HG03342 (cell line): Measurements from ENCODE around the gene SH3BP5.

Experiments used
- ATAC-seq: cut with Tn5 transposase; IDR thresholded peaks from one replicate; pipeline ENCODE4 v1.9.1; 2021; ENCODE audit warnings: mild to moderate bottlenecking, moderate library complexity; ENCODE audit not compliant: unreplicated experiment

Gene SH3BP5

GRCh38 chr3:15260531-15260930 is 71.9 kb downstream of the SH3BP5 start:
- ATAC-seq = no peak

- ATAC-seq = no peak
These were observed 73.7 kb downstream of the SH3BP5 start for GRCh38 chr3:15258720-15259119.

GRCh38 chr3:15256861-15257341 is 75.5 kb downstream of the SH3BP5 start:
- ATAC-seq = no peak

GRCh38 chr3:15255215-15255614 is 77.2 kb downstream of the SH3BP5 start:
- ATAC-seq = no peak

GRCh38 chr3:15253023-15253697 is 79.2 kb downstream of the SH3BP5 start:
- no peak for ATAC-seq

- no peak for ATAC-seq
These were observed 86.2 kb downstream of the SH3BP5 start for GRCh38 chr3:15246186-15246585.

GRCh38 chr3:15243822-15244482 is 88.4 kb downstream of the SH3BP5 start:
- ATAC-seq = no peak

- ATAC-seq = no peak
These were observed 91.0 kb downstream of the SH3BP5 start for GRCh38 chr3:15241341-15241740.

- no peak for ATAC-seq
These were observed 103.1 kb downstream of the SH3BP5 start for GRCh38 chr3:15229262-15229661.

GRCh38 chr3:15228147-15228546 is 104.2 kb downstream of the SH3BP5 start:
- ATAC-seq = no peak

- no peak for ATAC-seq
These were observed 108.5 kb downstream of the SH3BP5 start for GRCh38 chr3:15223685-15224572.

- no peak for ATAC-seq
These were observed 110.7 kb downstream of the SH3BP5 start for GRCh38 chr3:15221574-15222217.

- no peak for ATAC-seq
These were observed 111.7 kb downstream of the SH3BP5 start for GRCh38 chr3:15220661-15221060.

GRCh38 chr3:15220056-15220455 is 112.3 kb downstream of the SH3BP5 start:
- no peak for ATAC-seq

- no peak for ATAC-seq
These were observed 113.7 kb downstream of the SH3BP5 start for GRCh38 chr3:15218689-15219088.

- ATAC-seq = no peak
These were observed 114.5 kb downstream of the SH3BP5 start for GRCh38 chr3:15217841-15218267.

- no peak for ATAC-seq
These were observed 115.2 kb downstream of the SH3BP5 start for GRCh38 chr3:15217011-15217671.

- no peak for ATAC-seq
These were observed 115.9 kb downstream of the SH3BP5 start for GRCh38 chr3:15216501-15216900.

- no peak for ATAC-seq
These were observed 116.4 kb downstream of the SH3BP5 start for GRCh38 chr3:15215996-15216395.

GRCh38 chr3:15214758-15215157 is 117.6 kb downstream of the SH3BP5 start:
- ATAC-seq = no peak
